ENCODE measurements around the gene HPSE.
"Not testable (repeated sequence)": the region's sequence is repeated elsewhere in the genome, so short reads cannot be mapped to it uniquely, and the experiment has no call there.

The HPSE gene

DNA sequence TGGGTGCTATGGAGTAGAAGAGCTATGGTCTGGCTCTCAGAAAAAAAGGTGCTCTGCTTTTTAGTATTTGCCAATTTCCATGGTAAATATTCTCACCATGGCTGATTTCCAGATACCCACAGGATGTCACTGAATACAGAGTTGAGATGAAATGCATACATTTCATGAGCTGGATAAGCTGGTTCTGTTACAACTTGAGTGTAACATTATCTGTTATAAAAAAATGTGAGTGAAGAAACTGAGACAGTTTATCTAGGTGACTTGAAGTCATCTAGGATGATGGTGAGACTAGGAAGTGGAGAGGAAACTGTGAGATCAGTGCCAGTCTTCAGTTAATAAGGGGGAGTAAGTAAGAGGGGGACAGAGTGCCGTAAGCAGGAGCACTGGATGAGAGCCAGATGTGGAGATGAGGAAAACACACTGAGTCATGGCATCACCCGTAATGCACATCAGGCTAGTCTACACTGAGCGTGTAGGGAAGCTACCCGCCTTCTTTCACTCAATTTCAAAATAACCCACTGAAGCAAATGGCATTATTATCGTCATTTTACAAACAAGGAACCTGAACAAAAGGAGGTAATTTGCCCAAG lies 5.0 kb downstream of the HPSE start:
- H3K27me3 ChIP-seq (ENCODE audit: low read depth, low read length): no peaks in the 10 kb centered on the region
- no peaks in the 10 kb centered on the region for H3K36me3 ChIP-seq (ENCODE audit: control insufficient read depth in 1 of 2, insufficient read depth in 2 of 2, low read length in 2 of 2)
- H3K9me3 ChIP-seq (ENCODE audit: control insufficient read depth in 1 of 2, low read length in 2 of 2): no peaks in the 10 kb centered on the region
- no peak overlapping the region for H3K4me3 ChIP-seq (ENCODE audit: low read depth in 1 of 2, low read length in 2 of 2)
- peaks cover 0 to 5% of the 10 kb centered on the region in 2 donors for H3K4me1 ChIP-seq (ENCODE audit: control insufficient read depth in 1 of 2, insufficient read depth in 2 of 2, low read length in 2 of 2)
- H3K27ac ChIP-seq (ENCODE audit: low read length): no peak overlapping the region

DNA sequence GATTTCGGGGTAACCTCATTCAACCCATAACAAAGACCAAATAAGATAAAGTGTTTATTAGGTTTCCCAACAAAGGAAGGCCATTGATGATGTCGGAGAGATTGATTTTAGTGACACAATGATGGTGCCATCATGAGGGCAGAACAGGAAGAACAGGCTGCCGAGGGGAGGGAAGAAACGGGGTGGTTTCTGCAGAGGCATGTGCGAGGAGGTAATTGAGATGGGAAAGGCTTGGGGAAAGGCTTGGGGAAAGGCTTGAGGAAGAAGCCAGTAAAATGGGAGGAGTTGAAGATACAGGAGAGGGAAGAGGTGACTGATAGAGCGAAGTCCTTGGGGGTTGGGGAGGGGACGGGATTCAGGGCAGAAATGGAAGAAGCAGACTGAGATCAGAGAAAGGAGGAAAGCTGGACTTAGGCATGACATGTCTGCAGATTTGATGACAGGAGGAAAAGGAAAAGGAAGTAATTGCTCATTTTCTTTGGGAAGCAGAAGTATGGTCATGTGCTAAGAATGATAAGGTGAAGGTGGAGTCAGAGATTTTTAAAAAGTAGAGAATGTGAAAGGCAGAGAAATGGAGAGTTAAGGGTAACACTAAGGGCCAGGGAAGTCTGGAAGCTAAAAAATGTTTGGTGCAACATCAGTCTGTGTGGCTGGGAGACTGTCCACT lies 6.0 kb downstream of the HPSE start:
- Histone ChIP-seq H3K4me3 (ENCODE audit: low read depth in 1 of 2, low read length in 2 of 2) (no peak overlapping the region), H3K4me1 (ENCODE audit: control insufficient read depth in 1 of 2, insufficient read depth in 2 of 2, low read length in 2 of 2) (no peaks in the 10 kb centered on the region), H3K27ac (ENCODE audit: low read length) (no peak overlapping the region), H3K27me3 (ENCODE audit: low read depth, low read length) (no peaks in the 10 kb centered on the region), H3K36me3 (ENCODE audit: control insufficient read depth in 1 of 2, insufficient read depth in 2 of 2, low read length in 2 of 2) (no peaks in the 10 kb centered on the region), H3K9me3 (ENCODE audit: control insufficient read depth in 1 of 2, low read length in 2 of 2) (no peaks in the 10 kb centered on the region)

DNA sequence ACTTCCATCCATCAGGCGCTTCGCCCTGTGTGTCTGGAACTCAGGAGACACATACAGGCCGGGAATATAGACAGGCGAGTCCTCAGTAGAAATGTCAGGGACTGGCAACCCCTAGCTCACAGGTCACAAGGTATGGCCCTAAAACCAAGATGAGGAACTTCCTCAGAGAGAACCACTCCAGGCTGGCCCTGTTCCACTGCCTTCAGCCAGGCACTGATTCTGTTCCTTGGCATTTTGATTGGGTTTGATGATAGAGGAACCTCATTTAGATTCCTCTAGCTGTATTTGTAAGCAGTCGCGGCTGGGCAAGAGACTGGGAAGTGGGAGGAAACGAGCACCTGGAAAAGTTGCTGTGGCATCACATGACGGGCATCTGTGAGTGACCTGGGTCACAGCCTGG lies 8.1 kb downstream of the HPSE start:
- Histone ChIP-seq H3K36me3 (ENCODE audit: control insufficient read depth in 1 of 2, insufficient read depth in 2 of 2, low read length in 2 of 2) (no peaks in the 10 kb centered on the region), H3K27ac (ENCODE audit: low read length) (no peak overlapping the region), H3K4me3 (ENCODE audit: low read depth in 1 of 2, low read length in 2 of 2) (no peak overlapping the region), H3K27me3 (ENCODE audit: low read depth, low read length) (no peaks in the 10 kb centered on the region), H3K4me1 (ENCODE audit: control insufficient read depth in 1 of 2, insufficient read depth in 2 of 2, low read length in 2 of 2) (no peaks in the 10 kb centered on the region), H3K9me3 (ENCODE audit: control insufficient read depth in 1 of 2, low read length in 2 of 2) (no peaks in the 10 kb centered on the region)

DNA sequence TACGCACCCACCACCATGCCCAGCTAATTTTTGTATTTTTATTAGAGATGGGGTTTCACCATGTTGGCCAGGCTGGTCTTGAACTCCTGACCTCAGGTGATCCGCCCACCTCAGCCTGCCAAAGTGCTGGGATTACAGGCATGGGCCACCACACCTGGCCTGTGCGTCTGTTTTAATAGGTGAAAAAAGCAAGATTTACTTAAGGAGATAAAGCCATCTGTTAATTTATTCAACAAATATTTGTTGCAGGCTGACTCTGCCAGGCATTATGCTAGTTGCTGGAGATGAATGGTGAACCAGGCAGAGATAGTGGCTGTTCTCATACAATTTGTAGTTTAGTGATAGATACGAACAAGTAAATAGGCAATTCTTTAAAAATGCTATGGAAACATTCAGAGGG lies 9.3 kb downstream of the HPSE start:
- not testable (repeated sequence) for H3K9me3 ChIP-seq (ENCODE audit: control insufficient read depth in 1 of 2, low read length in 2 of 2); H3K4me3 ChIP-seq (ENCODE audit: low read depth in 1 of 2, low read length in 2 of 2); H3K27me3 ChIP-seq (ENCODE audit: low read depth, low read length); H3K4me1 ChIP-seq (ENCODE audit: control insufficient read depth in 1 of 2, insufficient read depth in 2 of 2, low read length in 2 of 2); H3K36me3 ChIP-seq (ENCODE audit: control insufficient read depth in 1 of 2, insufficient read depth in 2 of 2, low read length in 2 of 2); H3K27ac ChIP-seq (ENCODE audit: low read length)

DNA sequence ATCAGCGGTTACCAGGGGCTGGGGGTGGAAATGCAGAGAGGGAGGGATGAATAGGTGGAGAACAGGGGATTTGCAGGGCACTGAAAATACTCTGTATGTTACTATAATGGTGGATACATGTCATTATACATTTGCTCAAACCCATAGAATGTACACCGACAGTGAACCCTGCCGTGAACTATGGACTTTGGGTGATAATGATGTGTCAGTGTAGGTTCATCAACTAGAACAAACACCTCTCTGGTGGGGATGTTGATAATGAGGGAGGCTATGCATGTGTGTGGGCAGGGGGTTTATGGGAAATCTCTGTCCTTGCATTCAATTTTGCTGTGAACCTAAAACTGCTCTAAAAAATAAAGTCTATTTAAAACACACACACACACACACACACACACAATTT lies 11.5 kb downstream of the HPSE start:
- Histone ChIP-seq H3K36me3 (ENCODE audit: control insufficient read depth in 1 of 2, insufficient read depth in 2 of 2, low read length in 2 of 2) (no peaks in the 10 kb centered on the region), H3K4me1 (ENCODE audit: control insufficient read depth in 1 of 2, insufficient read depth in 2 of 2, low read length in 2 of 2) (no peaks in the 10 kb centered on the region), H3K9me3 (ENCODE audit: control insufficient read depth in 1 of 2, low read length in 2 of 2) (no peaks in the 10 kb centered on the region), H3K27me3 (ENCODE audit: low read depth, low read length) (no peaks in the 10 kb centered on the region), H3K27ac (ENCODE audit: low read length) (no peak overlapping the region), H3K4me3 (ENCODE audit: low read depth in 1 of 2, low read length in 2 of 2) (no peak overlapping the region)

DNA sequence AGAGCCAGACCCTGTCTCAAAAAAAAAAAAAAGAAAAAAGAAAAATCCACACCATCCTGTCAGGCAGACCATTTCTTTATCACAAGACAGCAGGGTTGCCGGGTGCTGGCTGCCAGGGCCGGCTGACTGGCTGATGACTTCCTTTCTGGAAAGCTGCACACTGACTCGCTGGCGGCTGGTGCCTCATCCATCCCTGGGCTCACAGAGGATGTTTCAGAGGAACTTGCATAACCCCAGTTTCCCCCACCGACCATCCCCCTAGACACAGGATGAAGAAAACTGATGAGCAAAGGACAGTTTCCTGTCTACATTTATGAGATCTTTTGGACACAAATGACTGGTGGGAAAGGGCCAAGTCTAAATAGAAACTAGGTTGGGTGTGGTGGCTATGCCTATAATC lies 14.1 kb downstream of the HPSE start:
- no peak overlapping the region for H3K27ac ChIP-seq (ENCODE audit: low read length)
- no peaks in the 10 kb centered on the region for H3K27me3 ChIP-seq (ENCODE audit: low read depth, low read length)
- no peaks in the 10 kb centered on the region for H3K9me3 ChIP-seq (ENCODE audit: control insufficient read depth in 1 of 2, low read length in 2 of 2)
- no peaks in the 10 kb centered on the region for H3K4me1 ChIP-seq (ENCODE audit: control insufficient read depth in 1 of 2, insufficient read depth in 2 of 2, low read length in 2 of 2)
- no peaks in the 10 kb centered on the region for H3K36me3 ChIP-seq (ENCODE audit: control insufficient read depth in 1 of 2, insufficient read depth in 2 of 2, low read length in 2 of 2)
- no peak overlapping the region for H3K4me3 ChIP-seq (ENCODE audit: low read depth in 1 of 2, low read length in 2 of 2)

DNA sequence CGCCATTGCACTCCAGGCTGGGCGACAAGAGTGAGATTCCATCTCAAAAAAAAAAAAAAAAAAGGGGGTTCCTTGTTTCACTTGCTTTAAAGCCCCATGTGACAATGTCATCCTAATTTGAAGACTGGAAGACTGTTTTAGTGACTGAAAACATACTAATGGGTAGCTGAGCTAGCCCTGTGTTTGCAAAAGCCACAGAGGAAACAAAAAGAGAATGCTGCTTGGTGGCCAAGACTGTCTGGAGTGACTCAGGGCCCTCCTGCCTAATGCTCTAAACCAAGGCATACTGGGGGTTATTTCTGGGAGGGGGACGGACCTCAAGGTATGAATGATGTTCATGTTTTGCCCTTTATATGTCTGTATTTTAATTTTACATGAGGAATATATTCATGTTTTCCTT lies 16.0 kb downstream of the HPSE start:
- no peak overlapping the region for H3K4me3 ChIP-seq (ENCODE audit: low read depth in 1 of 2, low read length in 2 of 2)
- H3K27me3 ChIP-seq (ENCODE audit: low read depth, low read length): no peaks in the 10 kb centered on the region
- no peaks in the 10 kb centered on the region for H3K36me3 ChIP-seq (ENCODE audit: control insufficient read depth in 1 of 2, insufficient read depth in 2 of 2, low read length in 2 of 2)
- H3K4me1 ChIP-seq (ENCODE audit: control insufficient read depth in 1 of 2, insufficient read depth in 2 of 2, low read length in 2 of 2): no peaks in the 10 kb centered on the region
- H3K9me3 ChIP-seq (ENCODE audit: control insufficient read depth in 1 of 2, low read length in 2 of 2): no peaks in the 10 kb centered on the region
- no peak overlapping the region for H3K27ac ChIP-seq (ENCODE audit: low read length)

DNA sequence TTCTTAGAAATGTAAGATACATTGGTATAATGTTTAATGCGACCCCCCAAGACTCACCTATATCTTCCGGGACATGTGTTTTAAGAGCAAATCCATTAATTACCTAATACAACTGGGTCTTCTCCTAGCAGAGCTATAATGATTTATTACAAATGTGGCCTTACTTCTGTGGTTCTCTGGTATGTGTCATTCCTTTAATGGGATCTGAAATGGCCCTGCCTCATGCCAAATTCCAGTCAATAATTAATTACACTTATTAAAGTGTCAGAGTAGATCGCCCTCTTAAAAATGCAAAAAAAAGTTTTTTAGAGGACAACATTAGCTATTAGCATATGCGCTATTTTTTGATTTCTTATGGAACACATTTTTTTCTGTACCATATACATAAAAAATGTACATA lies 17.0 kb downstream of the HPSE start:
- H3K27me3 ChIP-seq (ENCODE audit: low read depth, low read length): no peaks in the 10 kb centered on the region
- H3K27ac ChIP-seq (ENCODE audit: low read length): no peak overlapping the region
- H3K4me3 ChIP-seq (ENCODE audit: low read depth in 1 of 2, low read length in 2 of 2): no peak overlapping the region
- no peaks in the 10 kb centered on the region for H3K36me3 ChIP-seq (ENCODE audit: control insufficient read depth in 1 of 2, insufficient read depth in 2 of 2, low read length in 2 of 2)
- H3K9me3 ChIP-seq (ENCODE audit: control insufficient read depth in 1 of 2, low read length in 2 of 2): no peaks in the 10 kb centered on the region
- no peaks in the 10 kb centered on the region for H3K4me1 ChIP-seq (ENCODE audit: control insufficient read depth in 1 of 2, insufficient read depth in 2 of 2, low read length in 2 of 2)

DNA sequence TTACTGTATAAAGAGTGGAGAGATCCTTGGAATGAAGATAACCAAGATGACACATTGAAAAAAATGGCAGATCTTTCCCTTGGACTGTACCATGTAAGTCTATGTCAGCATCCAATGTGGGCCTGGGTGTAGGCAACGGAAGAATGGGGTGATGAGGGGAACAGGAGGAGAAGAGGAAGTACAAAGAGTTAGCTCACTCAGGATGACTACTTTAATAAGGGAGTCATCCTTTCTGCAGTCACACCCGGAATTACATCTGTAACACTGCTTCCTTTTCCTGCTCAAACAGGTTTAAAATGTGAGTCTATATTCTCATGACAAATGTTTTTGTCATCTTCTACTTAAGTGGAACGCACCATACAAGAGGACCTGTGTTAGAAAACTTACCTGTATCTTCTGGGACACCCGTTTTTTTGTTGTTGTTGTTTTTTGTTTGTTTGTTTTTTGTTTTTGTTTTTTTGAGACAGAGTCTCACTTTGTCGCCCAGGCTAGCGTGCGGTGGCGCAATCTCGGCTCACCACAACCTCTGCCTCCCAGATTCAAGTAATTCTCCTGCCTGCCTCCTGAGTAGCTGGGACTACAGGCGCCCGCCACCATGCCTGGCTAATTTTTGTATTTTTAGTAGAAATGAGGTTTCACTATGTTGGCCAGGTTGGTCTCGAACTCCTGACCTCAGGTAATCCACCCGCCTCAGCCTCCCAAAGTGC lies 18.0 kb downstream of the HPSE start:
- Histone ChIP-seq H3K4me3 (ENCODE audit: low read depth in 1 of 2, low read length in 2 of 2) (no peak overlapping the region), H3K27ac (ENCODE audit: low read length) (no peak overlapping the region), H3K9me3 (ENCODE audit: control insufficient read depth in 1 of 2, low read length in 2 of 2) (no peaks in the 10 kb centered on the region), H3K27me3 (ENCODE audit: low read depth, low read length) (no peaks in the 10 kb centered on the region), H3K4me1 (ENCODE audit: control insufficient read depth in 1 of 2, insufficient read depth in 2 of 2, low read length in 2 of 2) (no peaks in the 10 kb centered on the region), H3K36me3 (ENCODE audit: control insufficient read depth in 1 of 2, insufficient read depth in 2 of 2, low read length in 2 of 2) (no peaks in the 10 kb centered on the region)

DNA sequence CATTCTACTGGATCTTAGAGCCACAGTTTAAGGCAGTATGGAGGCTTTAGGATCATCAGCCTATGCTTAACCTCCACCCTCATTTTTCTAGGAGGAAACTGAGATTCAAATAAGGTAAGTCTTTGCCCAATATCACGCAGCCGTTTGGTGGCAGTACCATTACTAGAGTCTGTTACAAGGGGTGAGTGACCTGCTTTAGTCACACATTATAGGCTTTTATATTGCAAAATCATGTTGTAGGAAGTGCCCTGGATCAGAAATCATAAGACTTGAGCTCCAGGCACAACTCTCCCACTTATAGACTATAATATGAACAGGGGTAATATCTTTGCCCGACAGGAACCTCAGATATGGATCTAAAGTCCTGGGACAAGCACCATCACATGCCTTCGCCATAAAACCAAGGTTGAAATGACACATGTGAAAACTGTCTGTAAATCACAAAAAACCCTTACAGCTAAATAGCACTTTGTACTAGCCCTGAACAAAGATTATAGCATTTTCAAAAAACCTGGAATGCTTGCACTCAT lies 19.2 kb downstream of the HPSE start:
- H3K4me3 ChIP-seq (ENCODE audit: low read depth in 1 of 2, low read length in 2 of 2): no peak overlapping the region
- no peak overlapping the region for H3K27ac ChIP-seq (ENCODE audit: low read length)
- no peaks in the 10 kb centered on the region for H3K36me3 ChIP-seq (ENCODE audit: control insufficient read depth in 1 of 2, insufficient read depth in 2 of 2, low read length in 2 of 2)
- no peaks in the 10 kb centered on the region for H3K4me1 ChIP-seq (ENCODE audit: control insufficient read depth in 1 of 2, insufficient read depth in 2 of 2, low read length in 2 of 2)
- no peaks in the 10 kb centered on the region for H3K27me3 ChIP-seq (ENCODE audit: low read depth, low read length)
- H3K9me3 ChIP-seq (ENCODE audit: control insufficient read depth in 1 of 2, low read length in 2 of 2): no peaks in the 10 kb centered on the region

DNA sequence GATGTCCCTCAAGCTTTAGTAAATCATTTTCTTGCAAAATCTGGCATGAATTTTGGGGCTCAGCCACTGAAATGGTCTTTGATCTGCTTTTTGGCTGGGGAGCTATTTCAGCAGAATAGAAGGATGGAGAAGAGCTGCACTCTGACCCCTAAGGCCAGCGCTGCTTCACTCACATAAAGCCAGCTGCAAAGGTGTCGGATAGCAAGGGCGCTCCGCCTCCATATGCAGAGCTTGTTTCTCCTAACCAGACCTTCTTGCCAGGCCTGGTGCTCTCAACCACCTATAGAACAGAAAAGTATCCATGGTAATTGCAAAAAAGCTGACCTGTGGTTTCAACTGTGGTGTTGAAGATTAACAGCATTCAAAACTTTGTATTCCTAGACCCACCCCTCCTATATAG lies 26.0 kb downstream of the HPSE start:
- H3K4me3 ChIP-seq (ENCODE audit: low read depth in 1 of 2, low read length in 2 of 2): no peak overlapping the region
- no peaks in the 10 kb centered on the region for H3K9me3 ChIP-seq (ENCODE audit: control insufficient read depth in 1 of 2, low read length in 2 of 2)
- H3K27ac ChIP-seq (ENCODE audit: low read length): no peak overlapping the region
- no peaks in the 10 kb centered on the region for H3K27me3 ChIP-seq (ENCODE audit: low read depth, low read length)
- H3K36me3 ChIP-seq (ENCODE audit: control insufficient read depth in 1 of 2, insufficient read depth in 2 of 2, low read length in 2 of 2): no peaks in the 10 kb centered on the region
- no peaks in the 10 kb centered on the region for H3K4me1 ChIP-seq (ENCODE audit: control insufficient read depth in 1 of 2, insufficient read depth in 2 of 2, low read length in 2 of 2)
